Femur (tissue), 1 donor: Measurements from ENCODE around the gene SUPT6H.
A peak's percentile ranks its signal among the peaks of the same experiment; 100 is the strongest.

ENCODE experiments used
- DNase-seq: peaks from one replicate; pipeline ENCODE4 v3.0.0-alpha.2; 2017

Gene SUPT6H

DNA sequence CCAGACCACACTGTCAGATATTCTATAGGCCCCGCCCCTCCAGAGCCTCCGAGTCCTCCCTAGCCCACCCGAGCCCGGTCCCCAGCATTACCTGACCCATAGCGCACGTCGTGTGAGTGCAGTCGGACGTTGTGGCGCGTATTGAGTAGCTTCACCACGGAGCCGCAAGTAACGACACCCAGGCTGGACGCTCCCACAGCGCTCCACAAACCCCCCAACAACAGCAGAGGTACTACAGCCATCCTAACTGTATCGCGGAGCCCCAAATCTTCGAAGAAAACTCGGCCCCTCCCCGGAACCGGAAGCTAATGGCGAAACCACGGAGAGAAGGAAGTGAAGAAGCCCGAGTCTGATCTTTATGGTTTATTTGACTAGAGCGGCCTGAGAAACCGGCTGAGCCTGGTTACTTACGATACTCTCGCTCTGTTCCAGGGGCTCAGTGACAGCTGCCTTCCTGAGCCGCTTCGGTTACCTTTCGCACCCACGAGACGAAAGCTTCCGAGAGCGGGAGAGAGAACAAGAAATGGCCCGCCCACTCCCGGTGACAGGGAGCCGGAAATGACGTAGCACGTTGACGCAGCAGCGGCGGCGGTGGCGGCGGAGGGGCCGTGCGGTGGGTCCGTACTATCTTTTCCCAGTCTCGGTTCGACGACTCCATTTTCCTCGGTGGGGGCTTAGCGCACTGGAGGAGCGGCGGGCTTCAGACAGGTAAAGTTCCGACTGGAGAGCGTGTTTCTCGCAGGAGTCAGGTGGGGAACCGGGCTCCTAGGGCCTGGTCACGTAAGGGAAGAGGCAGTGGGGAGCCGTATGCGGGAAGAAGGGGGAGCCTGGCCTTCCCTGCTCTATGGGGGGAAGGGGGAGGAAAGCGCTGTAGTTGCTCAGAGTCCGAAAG lies at the start of gene SUPT6H, which contains the start of gene SDF2:
SUPT6H (plus strand) TSS at position 571 of the 892 bp plus-strand sequence. CDS start 11,197 bp downstream, outside the sequence.
SDF2 (minus strand) TSS at position 272 of the 892 bp plus-strand sequence; CDS start at position 242, 30 bp downstream.
- peak; percentile 95 for DNase-seq

DNA sequence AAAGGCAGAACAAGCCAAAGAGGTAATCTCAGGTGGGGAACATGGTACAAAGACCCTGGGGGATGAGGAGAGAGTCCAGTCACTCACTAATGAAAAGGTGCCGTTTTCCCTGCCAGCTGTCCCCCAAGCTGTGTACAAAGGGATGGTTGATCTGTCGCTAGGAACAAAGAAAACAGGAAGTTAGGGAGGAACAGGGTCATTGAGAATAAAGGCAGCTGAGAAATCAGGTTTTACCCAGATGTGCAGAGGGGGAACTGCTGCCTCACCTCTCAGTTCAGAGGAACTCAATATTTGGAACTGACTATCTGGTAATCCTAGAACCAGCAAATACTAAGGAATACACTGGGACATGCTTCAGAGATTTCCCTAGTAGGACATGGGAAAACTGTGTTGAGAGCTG lies 49.5 kb upstream of the SUPT6H start:
- DNase-seq, result no peak

GRCh38 chr17:28612936-28613872 lies 48.8 kb upstream of the SUPT6H start:
- peak; percentile 28 for DNase-seq

DNA sequence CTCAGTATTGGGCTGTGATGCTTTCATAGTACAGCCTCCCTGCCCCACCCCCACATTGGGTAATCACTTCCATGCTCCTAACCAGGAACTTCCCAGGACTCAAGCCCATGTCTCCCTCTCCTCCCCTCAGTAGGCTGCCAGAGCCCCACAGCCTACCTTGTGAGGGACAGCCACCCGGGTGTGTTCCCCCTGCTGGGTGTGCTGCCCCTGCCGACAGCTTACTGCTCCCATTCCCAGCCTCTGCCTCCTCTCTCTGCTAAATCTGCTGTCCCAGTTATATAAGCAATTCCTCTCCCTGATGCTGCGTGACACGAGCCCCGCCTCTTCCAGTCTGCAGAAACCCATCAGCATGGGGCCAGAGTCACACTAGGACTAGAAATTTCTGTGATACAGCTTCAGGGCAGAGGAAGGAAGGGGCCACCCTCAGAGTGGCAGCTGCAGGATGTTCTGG lies 48.0 kb upstream of the SUPT6H start, which contains the start of gene RSKR:
RSKR (minus strand) TSS at position 255 of the 451 bp plus-strand sequence; CDS start at position 231, 24 bp downstream.
- DNase-seq, result no peak

DNA sequence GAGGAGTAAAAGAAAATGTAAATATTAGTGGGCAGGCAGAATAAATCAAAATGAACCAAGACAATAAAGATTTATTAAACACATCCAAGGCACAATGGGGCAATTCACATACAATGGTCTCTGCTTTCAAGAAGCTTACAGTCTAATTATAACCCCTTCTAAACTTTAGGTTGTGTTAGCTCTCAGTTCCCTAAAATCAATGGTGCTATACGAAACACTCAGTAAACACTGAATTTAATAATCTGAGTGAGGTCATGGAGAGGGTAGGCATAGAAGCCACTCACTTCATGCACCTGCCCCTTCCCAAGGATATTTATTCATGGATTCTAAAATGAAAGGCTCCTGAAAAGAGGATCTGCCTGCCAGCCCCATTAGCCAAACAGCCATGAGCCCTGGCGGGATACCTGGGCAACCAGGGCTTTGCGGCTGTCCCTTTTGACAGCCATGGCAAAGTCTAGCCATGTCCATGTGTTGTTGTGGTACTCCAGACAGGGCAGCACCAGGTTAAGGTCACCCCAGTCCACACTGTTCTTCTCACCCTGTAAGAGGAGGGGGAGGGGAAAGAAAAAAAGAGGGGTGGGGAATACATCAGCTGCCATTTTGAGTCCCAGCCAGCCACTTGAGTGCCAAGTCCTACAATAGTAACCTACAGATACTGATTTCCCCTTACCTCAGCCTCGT lies 46.6 kb upstream of the SUPT6H start:
- DNase-seq, result no peak

DNA sequence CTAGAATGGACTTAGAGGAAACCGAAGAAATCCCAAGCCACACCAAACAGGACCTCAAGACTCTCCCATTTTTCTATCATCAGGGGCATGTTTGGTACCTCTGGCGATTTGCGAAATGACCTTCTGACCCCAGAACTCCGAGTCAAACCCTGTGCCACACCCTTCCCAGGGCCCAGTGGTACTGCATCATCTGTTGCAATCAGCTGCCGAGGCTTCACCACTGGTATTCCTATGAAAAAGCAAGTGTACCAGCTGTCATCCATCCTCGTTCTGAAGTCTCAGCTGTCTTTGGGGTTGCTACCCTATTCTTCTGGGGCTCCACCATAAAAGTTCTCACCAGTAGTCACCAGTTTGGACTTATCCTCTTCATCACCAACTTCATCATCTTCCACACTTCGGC lies 45.7 kb upstream of the SUPT6H start:
- DNase-seq, result no peak

GRCh38 chr17:28618464-28618863 lies 43.5 kb upstream of the SUPT6H start:
- no peak for DNase-seq

- no peak for DNase-seq
Measured at GRCh38 chr17:28620010-28620409, 42.0 kb upstream of the SUPT6H start.

DNA sequence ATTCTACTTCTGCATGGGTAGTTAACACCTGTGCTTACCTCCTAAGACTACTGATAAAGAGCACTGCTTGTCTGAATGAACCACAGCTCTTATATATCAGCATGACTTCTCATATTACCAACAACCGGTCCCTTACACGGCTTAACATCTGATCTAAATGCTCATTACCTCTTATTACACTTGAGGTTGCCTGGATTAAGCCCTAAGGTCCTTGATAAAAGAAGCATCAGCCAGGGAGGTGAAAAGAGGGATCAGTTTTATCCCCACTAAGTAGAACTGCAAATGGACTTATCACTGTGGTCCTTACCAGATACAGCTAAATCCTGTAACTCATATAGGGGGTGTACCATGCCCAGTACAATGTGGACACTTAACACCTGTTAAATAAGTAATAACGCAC lies 39.8 kb upstream of the SUPT6H start:
- no peak for DNase-seq

- DNase-seq, result no peak
Measured at GRCh38 chr17:28623696-28624095, 38.3 kb upstream of the SUPT6H start.

GRCh38 chr17:28624148-28624547 lies 37.9 kb upstream of the SUPT6H start:
- DNase-seq, result no peak

GRCh38 chr17:28626818-28627217 lies 35.2 kb upstream of the SUPT6H start:
- DNase-seq, result no peak

GRCh38 chr17:28634206-28634865 lies 27.7 kb upstream of the SUPT6H start:
- no peak for DNase-seq

DNA sequence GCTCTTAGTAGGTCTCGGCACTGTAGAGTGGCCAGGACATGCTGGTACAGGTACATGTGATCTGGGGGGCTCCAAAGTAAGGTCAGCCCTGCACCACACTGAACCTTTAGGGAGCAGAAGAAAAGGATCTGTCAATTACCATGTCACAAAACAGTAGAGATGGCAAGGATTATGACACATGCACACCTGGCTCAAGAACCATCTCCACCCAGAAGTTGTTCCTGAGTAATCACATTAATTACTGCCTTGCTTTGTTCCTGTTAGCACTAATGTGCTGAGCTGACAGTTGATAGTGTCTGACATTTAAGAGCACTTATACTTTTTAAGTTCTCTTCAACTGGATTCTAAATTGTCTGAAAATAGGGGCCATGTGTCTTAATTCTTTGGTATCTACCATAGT lies 26.5 kb upstream of the SUPT6H start:
- no peak for DNase-seq

DNA sequence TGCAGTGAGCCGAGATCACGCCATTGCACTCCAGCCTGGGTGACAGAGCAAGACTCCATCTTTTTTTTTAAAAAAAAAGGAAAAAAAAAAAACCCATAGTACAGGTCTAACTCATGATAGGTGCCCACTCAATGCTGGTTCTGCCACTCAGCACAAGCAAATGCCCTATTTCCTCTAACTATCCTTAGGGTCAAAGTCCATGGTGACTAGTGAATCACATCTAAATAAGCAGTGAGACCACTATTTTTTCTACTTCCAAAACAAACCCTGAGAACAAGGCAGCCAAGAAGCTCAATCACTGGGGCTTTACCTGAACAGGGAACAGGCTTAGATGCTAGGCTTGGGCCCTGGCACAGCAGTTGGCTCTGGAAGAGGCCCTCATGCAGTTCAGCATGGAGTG lies 20.4 kb upstream of the SUPT6H start:
- no peak for DNase-seq

DNA sequence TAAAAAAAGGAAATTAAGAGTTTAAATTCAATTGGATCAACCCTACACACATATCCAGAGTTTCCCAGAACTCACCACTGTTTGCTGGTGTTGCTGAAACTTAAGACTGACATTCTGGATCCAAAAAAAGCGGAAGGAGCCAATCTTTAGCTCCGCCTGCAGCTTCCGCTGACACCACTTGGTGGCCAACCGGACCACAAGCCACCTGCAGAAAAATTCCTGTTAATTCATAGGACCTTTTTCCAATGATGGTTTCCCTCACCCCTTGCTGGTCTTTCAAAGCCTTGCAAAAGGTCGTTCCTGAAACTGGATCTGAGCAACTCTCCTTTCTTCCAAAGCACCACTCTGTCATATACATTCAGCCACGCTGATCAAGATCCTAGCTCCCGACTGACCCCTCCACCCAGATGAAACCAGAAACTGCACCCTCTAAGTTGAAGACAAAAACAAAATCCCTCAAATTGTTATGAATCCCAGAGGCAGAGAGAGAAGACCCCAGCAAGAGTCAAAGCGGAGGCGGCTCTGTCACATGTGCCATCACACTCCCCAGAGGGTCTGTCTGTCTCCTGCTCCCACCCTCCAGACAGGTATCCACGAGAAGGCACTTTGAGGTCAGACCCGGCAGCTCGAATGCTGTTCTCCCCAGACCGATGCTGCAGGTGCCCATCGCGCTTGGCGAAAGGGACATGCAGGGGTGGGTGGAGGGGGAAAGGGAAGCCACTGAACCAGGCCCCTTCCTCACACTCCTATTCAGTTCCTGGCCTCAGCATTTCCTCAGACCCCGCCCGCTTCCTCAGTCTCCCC lies 17.8 kb upstream of the SUPT6H start:
- peak; percentile 58 for DNase-seq

- DNase-seq, result peak; percentile 97
Measured at GRCh38 chr17:28644787-28645575, 17.0 kb upstream of the SUPT6H start, which contains the start of gene BLTP2. BLTP2 (minus strand) TSS chr17:28645158; CDS start chr17:28645056, 102 bp downstream.

GRCh38 chr17:28645576-28645939 lies 16.4 kb upstream of the SUPT6H start:
- DNase-seq, result no peak

DNA sequence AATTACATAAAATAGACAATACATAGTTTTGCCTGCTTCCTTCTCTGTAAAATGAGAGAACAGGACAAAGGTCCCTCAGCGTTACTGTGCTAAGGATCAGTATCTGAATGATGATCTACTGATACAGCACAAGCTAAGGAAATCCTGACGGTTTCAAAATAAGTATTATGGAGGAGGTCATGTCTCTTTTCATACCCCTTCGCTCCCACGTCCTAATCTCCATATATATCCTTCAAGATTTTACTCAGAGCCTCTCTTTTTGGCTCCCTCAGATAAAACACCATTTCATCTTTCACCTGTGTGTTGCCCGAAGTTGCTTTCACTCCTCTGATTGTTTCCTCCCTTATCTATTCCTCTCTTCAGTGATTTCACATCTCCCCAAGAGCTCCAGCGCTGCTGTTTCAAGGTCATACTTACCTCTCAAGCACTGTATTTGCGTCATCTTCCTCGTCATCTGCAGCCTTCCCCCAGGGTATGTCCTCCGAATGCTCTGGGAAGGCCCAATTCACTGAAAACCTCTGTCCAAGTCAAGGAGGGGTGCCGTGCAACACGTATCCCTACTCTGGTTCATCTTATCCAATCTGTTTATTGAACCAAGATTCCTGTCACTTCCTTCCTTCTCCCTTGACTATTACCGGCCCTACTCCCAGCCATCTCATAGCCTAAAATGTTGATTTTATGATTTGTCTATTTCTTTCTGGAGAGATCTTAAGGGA lies 15.8 kb upstream of the SUPT6H start:
- DNase-seq, result no peak

DNA sequence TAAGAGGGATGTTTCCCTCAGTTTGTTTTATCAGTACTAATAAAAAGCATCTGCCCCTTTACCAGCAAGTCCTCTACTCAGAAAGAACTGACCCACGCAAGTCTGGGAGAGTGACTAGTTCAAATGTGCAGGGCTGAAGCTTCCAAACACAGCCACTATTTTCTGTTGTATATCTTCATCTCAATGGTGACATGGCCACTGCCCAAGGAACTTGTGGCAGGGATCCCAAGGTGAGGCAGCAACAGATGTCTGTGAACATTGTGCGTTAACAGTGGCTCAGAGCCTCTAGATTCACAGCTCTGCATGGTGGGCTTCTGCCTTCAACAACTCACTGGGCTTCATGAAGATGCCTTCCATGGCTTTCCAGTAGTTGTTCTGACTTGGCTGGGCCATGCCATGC lies 13.3 kb upstream of the SUPT6H start:
- DNase-seq, result no peak
